ENCODE measurements around the gene RAD23A.

The RAD23A gene

GRCh38 chr19:12992729-12993128, 47.1 kb downstream of the RAD23A start:
- H3K4me3 ChIP-seq (replicated peaks; ENCODE audit: low read depth, low read length): no peak overlapping the region

GRCh38 chr19:12993562-12993961, 47.9 kb downstream of the RAD23A start:
- no peak for DNase-seq (ENCODE audit: extremely low read depth, low read depth)
- TF ChIP-seq, protein P1, sequence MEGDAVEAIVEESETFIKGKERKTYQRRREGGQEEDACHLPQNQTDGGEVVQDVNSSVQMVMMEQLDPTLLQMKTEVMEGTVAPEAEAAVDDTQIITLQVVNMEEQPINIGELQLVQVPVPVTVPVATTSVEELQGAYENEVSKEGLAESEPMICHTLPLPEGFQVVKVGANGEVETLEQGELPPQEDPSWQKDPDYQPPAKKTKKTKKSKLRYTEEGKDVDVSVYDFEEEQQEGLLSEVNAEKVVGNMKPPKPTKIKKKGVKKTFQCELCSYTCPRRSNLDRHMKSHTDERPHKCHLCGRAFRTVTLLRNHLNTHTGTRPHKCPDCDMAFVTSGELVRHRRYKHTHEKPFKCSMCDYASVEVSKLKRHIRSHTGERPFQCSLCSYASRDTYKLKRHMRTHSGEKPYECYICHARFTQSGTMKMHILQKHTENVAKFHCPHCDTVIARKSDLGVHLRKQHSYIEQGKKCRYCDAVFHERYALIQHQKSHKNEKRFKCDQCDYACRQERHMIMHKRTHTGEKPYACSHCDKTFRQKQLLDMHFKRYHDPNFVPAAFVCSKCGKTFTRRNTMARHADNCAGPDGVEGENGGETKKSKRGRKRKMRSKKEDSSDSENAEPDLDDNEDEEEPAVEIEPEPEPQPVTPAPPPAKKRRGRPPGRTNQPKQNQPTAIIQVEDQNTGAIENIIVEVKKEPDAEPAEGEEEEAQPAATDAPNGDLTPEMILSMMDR (IDR thresholded peaks at IDR 0.05; ENCODE audit: low read depth, low read length, missing control alignments): no peak
- H3K4me3 ChIP-seq (replicated peaks; ENCODE audit: low read depth, low read length): no peak overlapping the region

More at GRCh38 chr19:12992729-12993128, 47.1 kb downstream of the RAD23A start:
- TF ChIP-seq, protein P1 (IDR thresholded peaks at IDR 0.05; ENCODE audit: low read depth, low read length, missing control alignments): no peak
- DNase-seq (ENCODE audit: extremely low read depth, low read depth): no peak

DNA sequence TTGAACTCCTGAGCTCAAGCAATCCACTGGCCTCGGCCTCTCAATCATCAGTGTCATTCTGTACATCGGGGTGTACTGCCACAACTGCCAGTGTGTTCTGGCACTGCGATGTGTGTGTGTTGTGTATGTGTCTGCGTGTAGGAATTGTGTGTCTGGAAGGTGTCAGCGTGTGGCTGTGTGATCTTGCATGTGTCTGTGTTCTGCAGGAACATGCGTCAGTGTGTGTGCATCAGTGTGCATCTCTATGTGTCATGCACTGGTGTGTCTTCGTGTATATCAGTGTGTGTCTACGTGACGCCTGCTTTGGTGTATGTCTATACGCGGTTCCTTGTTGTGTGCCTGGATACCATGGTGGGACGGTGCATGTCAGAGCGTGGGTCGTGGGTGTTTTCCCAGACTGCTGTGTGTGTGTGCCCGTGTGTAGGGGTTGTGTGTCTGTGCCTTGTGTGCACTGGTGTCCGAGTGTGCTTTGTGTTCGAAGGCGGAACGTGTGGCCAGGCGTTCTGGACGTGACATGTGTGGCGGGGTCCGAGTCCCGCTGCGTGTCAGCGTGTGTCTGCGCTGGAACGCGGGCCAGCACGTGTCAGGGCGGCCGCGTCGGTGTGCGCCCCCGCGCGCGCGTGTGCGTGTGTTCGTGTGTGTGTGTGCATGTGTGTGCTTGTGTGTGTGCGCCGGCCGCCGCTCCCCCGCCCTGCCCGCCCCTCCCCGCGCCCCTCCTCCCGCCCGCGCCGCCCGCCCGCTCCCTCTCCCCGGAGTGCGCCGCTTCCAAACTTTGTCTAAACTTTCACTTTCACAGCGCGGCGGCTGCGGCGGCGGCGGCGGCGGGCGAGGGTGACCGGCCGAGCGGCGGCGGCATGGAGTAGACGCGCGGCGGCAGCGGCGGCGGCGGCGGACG, 49.3 kb downstream of the RAD23A start, which contains the start of gene NFIX:
TSS of gene NFIX (plus strand) at position 775 of the 895 bp plus-strand sequence. CDS start 363 bp downstream, outside the sequence.
- DNase-seq (ENCODE audit: extremely low read depth, low read depth): no peak
- TF ChIP-seq, protein P1 (IDR thresholded peaks at IDR 0.05; ENCODE audit: low read depth, low read length, missing control alignments): no peak
- H3K4me3 ChIP-seq (replicated peaks; ENCODE audit: low read depth, low read length): peak within 1 kb of the TSS; percentile 84

- TF ChIP-seq, protein P1 (IDR thresholded peaks at IDR 0.05; ENCODE audit: low read depth, low read length, missing control alignments): no peak
- peak overlapping the region; percentile 84 for H3K4me3 ChIP-seq (replicated peaks; ENCODE audit: low read depth, low read length)
- DNase-seq (ENCODE audit: extremely low read depth, low read depth): no peak
Measured at GRCh38 chr19:12995596-12996405, 50.1 kb downstream of the RAD23A start.

GRCh38 chr19:12996406-12997094, 50.9 kb downstream of the RAD23A start:
- TF ChIP-seq, protein P1 (IDR thresholded peaks at IDR 0.05; ENCODE audit: low read depth, low read length, missing control alignments): no peak
- peak overlapping the region; percentile 84 for H3K4me3 ChIP-seq (replicated peaks; ENCODE audit: low read depth, low read length)
- no peak for DNase-seq (ENCODE audit: extremely low read depth, low read depth)
